HCT116 (cell line): Measurements from ENCODE around the gene C4BPA.

ENCODE experiments used
- CEBPB ChIP-seq: IDR thresholded peaks from 2 replicates; pipeline ENCODE4 v1.6.1; 2012; ENCODE audit warnings: low read depth
- ELF1 ChIP-seq: IDR thresholded peaks from 2 replicates; pipeline ENCODE4 v1.6.1; 2012; ENCODE audit warnings: low read depth, borderline replicate concordance
- EZH2 ChIP-seq: fragments of 200-600 bp; sonication (generic); IDR thresholded peaks from 2 replicates; pipeline ENCODE4 v1.6.1; 2017; ENCODE audit warnings: antibody characterized with exemption, mixed run types
- EZH2phosphoT487 ChIP-seq: fragments of 200-600 bp; IDR thresholded peaks from 2 replicates; pipeline ENCODE4 v1.6.1; 2018; ENCODE audit warnings: antibody characterized with exemption, borderline replicate concordance
- JUND ChIP-seq: IDR thresholded peaks from 2 replicates; pipeline ENCODE4 v1.6.1; 2012
- POLR2A ChIP-seq: IDR thresholded peaks from 2 replicates; pipeline ENCODE4 v1.7.0; 2011; ENCODE audit warnings: borderline replicate concordance; ENCODE audit not compliant: insufficient read depth, insufficient read length; ENCODE audit errors: extremely low read depth
- POLR2AphosphoS5 ChIP-seq: IDR thresholded peaks from 2 replicates; pipeline ENCODE4 v1.6.1; 2011; ENCODE audit warnings: mild to moderate bottlenecking, low read depth, low read length, moderate library complexity
- RAD21 ChIP-seq: IDR thresholded peaks from 2 replicates; pipeline ENCODE4 v1.6.1; 2012; ENCODE audit warnings: low read depth, mild to moderate bottlenecking
- TCF7L2 ChIP-seq: IDR thresholded peaks from 2 replicates; pipeline ENCODE4 v1.7.0; 2011; ENCODE audit warnings: borderline replicate concordance, inconsistent platforms; ENCODE audit not compliant: insufficient read depth, insufficient read length; ENCODE audit errors: extremely low read depth
- ZNF274 ChIP-seq: fragments of 200-500 bp; sonication (Bioruptor generic); IDR thresholded peaks from 2 replicates; pipeline ENCODE4 v1.6.1; 2014; ENCODE audit warnings: mild to moderate bottlenecking, low read depth, low read length, inconsistent platforms
- TF ChIP-seq, protein P1 (sequence below), 3 experiments: fragments of 200-600 bp in 1 of 3; sonication (generic) in 1 of 3; IDR thresholded peaks in 2 of 3; conservative IDR thresholded peaks in 1 of 3; 2 replicates each; pipeline ENCODE4 v1.5.1; 2012 to 2017; ENCODE audit warnings: low read depth in 2 of 3, low read length in 2 of 3, antibody characterized with exemption in 1 of 3, borderline replicate concordance in 1 of 3, control low read depth in 1 of 3, mild to moderate bottlenecking in 1 of 3, mixed read lengths in 1 of 3, mixed run types in 1 of 3, moderate library complexity in 1 of 3; ENCODE audit not compliant: insufficient read depth in 1 of 3
- TF ChIP-seq, protein P2 (sequence below): IDR thresholded peaks from 2 replicates; pipeline ENCODE4 v1.6.1; 2012; ENCODE audit warnings: low read depth

DNA sequence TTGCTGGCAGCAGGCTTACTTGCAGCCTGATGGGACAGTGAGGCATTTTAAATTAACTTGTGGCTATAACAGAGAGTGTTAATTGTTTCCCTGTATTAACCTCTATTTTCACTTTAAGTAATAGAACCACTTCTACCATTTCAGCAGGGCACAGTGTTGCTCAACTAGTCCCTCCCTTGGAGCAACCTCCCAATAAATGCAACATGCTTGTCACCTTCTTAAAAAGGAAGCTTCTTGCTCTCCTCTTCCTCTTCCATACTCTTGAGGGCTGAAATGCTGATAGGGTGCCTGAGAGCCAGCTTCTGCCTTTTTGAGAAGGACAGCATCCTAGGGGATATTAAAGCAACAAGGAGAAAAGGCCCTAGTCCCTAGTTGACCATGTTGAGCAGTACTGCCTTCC lies 52.1 kb downstream of the C4BPA start:
- no peak for TF ChIP-seq JUND
- TF ChIP-seq RAD21, result no peak
- TF ChIP-seq EZH2, result no peak
- no peak for TF ChIP-seq POLR2A
- TF ChIP-seq POLR2AphosphoS5, result no peak
- TF ChIP-seq, protein P1, sequence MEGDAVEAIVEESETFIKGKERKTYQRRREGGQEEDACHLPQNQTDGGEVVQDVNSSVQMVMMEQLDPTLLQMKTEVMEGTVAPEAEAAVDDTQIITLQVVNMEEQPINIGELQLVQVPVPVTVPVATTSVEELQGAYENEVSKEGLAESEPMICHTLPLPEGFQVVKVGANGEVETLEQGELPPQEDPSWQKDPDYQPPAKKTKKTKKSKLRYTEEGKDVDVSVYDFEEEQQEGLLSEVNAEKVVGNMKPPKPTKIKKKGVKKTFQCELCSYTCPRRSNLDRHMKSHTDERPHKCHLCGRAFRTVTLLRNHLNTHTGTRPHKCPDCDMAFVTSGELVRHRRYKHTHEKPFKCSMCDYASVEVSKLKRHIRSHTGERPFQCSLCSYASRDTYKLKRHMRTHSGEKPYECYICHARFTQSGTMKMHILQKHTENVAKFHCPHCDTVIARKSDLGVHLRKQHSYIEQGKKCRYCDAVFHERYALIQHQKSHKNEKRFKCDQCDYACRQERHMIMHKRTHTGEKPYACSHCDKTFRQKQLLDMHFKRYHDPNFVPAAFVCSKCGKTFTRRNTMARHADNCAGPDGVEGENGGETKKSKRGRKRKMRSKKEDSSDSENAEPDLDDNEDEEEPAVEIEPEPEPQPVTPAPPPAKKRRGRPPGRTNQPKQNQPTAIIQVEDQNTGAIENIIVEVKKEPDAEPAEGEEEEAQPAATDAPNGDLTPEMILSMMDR (IDR thresholded peaks at IDR 0.05 in 2 of 3, conservative IDR thresholded peaks at IDR 0.05 in 1 of 3; ENCODE audit: borderline replicate concordance in 1 of 3, insufficient read depth in 1 of 3, low read depth in 2 of 3, low read length in 2 of 3), result no peak
- no peak for TF ChIP-seq CEBPB
- TF ChIP-seq, protein P2, sequence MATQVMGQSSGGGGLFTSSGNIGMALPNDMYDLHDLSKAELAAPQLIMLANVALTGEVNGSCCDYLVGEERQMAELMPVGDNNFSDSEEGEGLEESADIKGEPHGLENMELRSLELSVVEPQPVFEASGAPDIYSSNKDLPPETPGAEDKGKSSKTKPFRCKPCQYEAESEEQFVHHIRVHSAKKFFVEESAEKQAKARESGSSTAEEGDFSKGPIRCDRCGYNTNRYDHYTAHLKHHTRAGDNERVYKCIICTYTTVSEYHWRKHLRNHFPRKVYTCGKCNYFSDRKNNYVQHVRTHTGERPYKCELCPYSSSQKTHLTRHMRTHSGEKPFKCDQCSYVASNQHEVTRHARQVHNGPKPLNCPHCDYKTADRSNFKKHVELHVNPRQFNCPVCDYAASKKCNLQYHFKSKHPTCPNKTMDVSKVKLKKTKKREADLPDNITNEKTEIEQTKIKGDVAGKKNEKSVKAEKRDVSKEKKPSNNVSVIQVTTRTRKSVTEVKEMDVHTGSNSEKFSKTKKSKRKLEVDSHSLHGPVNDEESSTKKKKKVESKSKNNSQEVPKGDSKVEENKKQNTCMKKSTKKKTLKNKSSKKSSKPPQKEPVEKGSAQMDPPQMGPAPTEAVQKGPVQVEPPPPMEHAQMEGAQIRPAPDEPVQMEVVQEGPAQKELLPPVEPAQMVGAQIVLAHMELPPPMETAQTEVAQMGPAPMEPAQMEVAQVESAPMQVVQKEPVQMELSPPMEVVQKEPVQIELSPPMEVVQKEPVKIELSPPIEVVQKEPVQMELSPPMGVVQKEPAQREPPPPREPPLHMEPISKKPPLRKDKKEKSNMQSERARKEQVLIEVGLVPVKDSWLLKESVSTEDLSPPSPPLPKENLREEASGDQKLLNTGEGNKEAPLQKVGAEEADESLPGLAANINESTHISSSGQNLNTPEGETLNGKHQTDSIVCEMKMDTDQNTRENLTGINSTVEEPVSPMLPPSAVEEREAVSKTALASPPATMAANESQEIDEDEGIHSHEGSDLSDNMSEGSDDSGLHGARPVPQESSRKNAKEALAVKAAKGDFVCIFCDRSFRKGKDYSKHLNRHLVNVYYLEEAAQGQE, result no peak
- no peak for TF ChIP-seq ZNF274
- no peak for TF ChIP-seq TCF7L2
- no peak for TF ChIP-seq EZH2phosphoT487
- no peak for TF ChIP-seq ELF1
